ENCODE data around the gene LTB. TPM values are rescaled to one million over a fixed set of nuclear protein-coding genes. Genes with fewer than 3 reads are reported as not detected.

Gene LTB
- polyA plus RNA-seq, 3 donors = 12.6 to 25.5 (median 21.6) TPM

DNA sequence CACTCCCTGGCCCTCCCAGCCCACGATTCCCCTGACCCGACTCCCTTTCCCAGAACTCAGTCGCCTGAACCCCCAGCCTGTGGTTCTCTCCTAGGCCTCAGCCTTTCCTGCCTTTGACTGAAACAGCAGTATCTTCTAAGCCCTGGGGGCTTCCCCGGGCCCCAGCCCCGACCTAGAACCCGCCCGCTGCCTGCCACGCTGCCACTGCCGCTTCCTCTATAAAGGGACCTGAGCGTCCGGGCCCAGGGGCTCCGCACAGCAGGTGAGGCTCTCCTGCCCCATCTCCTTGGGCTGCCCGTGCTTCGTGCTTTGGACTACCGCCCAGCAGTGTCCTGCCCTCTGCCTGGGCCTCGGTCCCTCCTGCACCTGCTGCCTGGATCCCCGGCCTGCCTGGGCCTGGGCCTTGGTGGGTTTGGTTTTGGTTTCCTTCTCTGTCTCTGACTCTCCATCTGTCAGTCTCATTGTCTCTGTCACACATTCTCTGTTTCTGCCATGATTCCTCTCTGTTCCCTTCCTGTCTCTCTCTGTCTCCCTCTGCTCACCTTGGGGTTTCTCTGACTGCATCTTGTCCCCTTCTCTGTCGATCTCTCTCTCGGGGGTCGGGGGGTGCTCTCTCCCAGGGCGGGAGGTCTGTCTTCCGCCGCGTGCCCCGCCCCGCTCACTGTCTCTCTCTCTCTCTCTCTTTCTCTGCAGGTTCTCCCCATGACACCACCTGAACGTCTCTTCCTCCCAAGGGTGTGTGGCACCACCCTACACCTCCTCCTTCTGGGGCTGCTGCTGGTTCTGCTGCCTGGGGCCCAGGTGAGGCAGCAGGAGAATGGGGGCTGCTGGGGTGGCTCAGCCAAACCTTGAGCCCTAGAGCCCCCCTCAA is 9.9 kb downstream of the LTB start, which contains the start of gene LTA:
Gene LTA, plus strand, starts transcription at position 249 of the 871 bp plus-strand sequence. Its CDS starts 454 bp downstream, at position 703.
- Histone ChIP-seq H2AFZ (ENCODE audit: insufficient read depth, low read depth, low read length, poor library complexity, severe bottlenecking) (no peak within 1 kb of the TSS), H3K4me2 (replicated peaks; ENCODE audit: extremely low read depth, low read length, poor library complexity, severe bottlenecking) (no peak within 1 kb of the TSS), H3K79me2 (ENCODE audit: insufficient read depth, low read length) (peaks cover 21% of the 10 kb centered on the region), H4K20me1 (ENCODE audit: insufficient read depth, low read length) (peaks cover 17% of the 10 kb centered on the region), H3K9ac (ENCODE audit: insufficient read depth, low read length, poor library complexity, severe bottlenecking) (no peak within 1 kb of the TSS), H3K9me3 (replicated peaks in 1 of 2; ENCODE audit: control insufficient read depth in 1 of 2, insufficient read depth in 1 of 2, low read length in 2 of 2) (no peaks in the 10 kb centered on the region), H3K27me3 (ENCODE audit: control insufficient read depth in 2 of 2, insufficient read depth in 2 of 2, low read length in 2 of 2) (no peaks in the 10 kb centered on the region), H3K4me1 (ENCODE audit: control insufficient read depth in 1 of 2, insufficient read depth in 2 of 2, low read length in 2 of 2) (peaks cover 54 to 58% of the 10 kb centered on the region in 2 donors), H3K4me3 (replicated peaks in 1 of 3; ENCODE audit: low read depth in 2 of 3, low read length in 3 of 3) (no peak within 1 kb of the TSS), H3K27ac (ENCODE audit: low read depth in 1 of 2, low read length in 2 of 2) (no peak within 1 kb of the TSS), H3K36me3 (replicated peaks in 1 of 2; ENCODE audit: control insufficient read depth in 1 of 2, insufficient read depth in 2 of 2, low read length in 2 of 2) (peaks cover 5 to 7% of the 10 kb centered on the region in 2 donors)
- TF ChIP-seq, protein P1, sequence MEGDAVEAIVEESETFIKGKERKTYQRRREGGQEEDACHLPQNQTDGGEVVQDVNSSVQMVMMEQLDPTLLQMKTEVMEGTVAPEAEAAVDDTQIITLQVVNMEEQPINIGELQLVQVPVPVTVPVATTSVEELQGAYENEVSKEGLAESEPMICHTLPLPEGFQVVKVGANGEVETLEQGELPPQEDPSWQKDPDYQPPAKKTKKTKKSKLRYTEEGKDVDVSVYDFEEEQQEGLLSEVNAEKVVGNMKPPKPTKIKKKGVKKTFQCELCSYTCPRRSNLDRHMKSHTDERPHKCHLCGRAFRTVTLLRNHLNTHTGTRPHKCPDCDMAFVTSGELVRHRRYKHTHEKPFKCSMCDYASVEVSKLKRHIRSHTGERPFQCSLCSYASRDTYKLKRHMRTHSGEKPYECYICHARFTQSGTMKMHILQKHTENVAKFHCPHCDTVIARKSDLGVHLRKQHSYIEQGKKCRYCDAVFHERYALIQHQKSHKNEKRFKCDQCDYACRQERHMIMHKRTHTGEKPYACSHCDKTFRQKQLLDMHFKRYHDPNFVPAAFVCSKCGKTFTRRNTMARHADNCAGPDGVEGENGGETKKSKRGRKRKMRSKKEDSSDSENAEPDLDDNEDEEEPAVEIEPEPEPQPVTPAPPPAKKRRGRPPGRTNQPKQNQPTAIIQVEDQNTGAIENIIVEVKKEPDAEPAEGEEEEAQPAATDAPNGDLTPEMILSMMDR (IDR thresholded peaks at IDR 0.05) = no peak
- Mint-ChIP-seq H3K36me3 (peaks cover 15 to 16% of the 10 kb centered on the region in 2 donors), H3K9me3 (peaks cover 0 to 3% (median 0%) of the 10 kb centered on the region in 7 donors), H3K4me3 (peak within 1 kb of the TSS in 1 of 2 donors; percentile 65), H3K4me1 (peaks cover 72% of the 10 kb centered on the region), H3K27ac (peak within 1 kb of the TSS in 4 of 7 donors; percentile 0 to 90 (median 69)), H3K27me3 (ENCODE audit: low read depth in 3 of 3) (peaks cover 1 to 5% (median 3%) of the 10 kb centered on the region in 3 donors)
- no peak for DNase-seq
- WGBS (ENCODE audit: insufficient coverage) = 77% methylated on average over 18 of the region's 27 CpGs
- intact Hi-C loops (cut with micrococcal nuclease) = no loop called here

- peaks cover 36 to 38% of the 10 kb centered on the region in 2 donors for H3K4me1 ChIP-seq (ENCODE audit: control insufficient read depth in 1 of 2, insufficient read depth in 2 of 2, low read length in 2 of 2)
- Mint-ChIP-seq H3K36me3 (peaks cover 3 to 4% of the 10 kb centered on the region in 2 donors), H3K9me3 (peaks cover 0 to 2% (median 0%) of the 10 kb centered on the region in 7 donors), H3K4me3 (no peak overlapping the region), H3K4me1 (peaks cover 58% of the 10 kb centered on the region), H3K27me3 (ENCODE audit: low read depth in 3 of 3) (peaks cover 1 to 5% (median 3%) of the 10 kb centered on the region in 3 donors), H3K27ac (peak overlapping the region in 3 of 7 donors; percentile 97 to 99 (median 98))
- no peak for DNase-seq
- H3K27ac ChIP-seq (ENCODE audit: low read depth in 1 of 2, low read length in 2 of 2) = no peak overlapping the region
- H3K4me2 ChIP-seq (replicated peaks; ENCODE audit: extremely low read depth, low read length, poor library complexity, severe bottlenecking) = no peak overlapping the region
- H4K20me1 ChIP-seq (ENCODE audit: insufficient read depth, low read length) = no peaks in the 10 kb centered on the region
- no peak overlapping the region for H2AFZ ChIP-seq (ENCODE audit: insufficient read depth, low read depth, low read length, poor library complexity, severe bottlenecking)
- no peaks in the 10 kb centered on the region for H3K79me2 ChIP-seq (ENCODE audit: insufficient read depth, low read length)
- H3K9ac ChIP-seq (ENCODE audit: insufficient read depth, low read length, poor library complexity, severe bottlenecking) = no peak overlapping the region
- WGBS (ENCODE audit: insufficient coverage) = no CpG with 5 or more reads among the region's 1 CpG
- H3K9me3 ChIP-seq (replicated peaks in 1 of 2; ENCODE audit: control insufficient read depth in 1 of 2, insufficient read depth in 1 of 2, low read length in 2 of 2) = no peaks in the 10 kb centered on the region
- TF ChIP-seq, protein P1 (IDR thresholded peaks at IDR 0.05) = no peak
- no peak overlapping the region for H3K4me3 ChIP-seq (replicated peaks in 1 of 3; ENCODE audit: low read depth in 2 of 3, low read length in 3 of 3)
- no peaks in the 10 kb centered on the region for H3K27me3 ChIP-seq (ENCODE audit: control insufficient read depth in 2 of 2, insufficient read depth in 2 of 2, low read length in 2 of 2)
- intact Hi-C loops (cut with micrococcal nuclease) = no loop called here
- H3K36me3 ChIP-seq (replicated peaks in 1 of 2; ENCODE audit: control insufficient read depth in 1 of 2, insufficient read depth in 2 of 2, low read length in 2 of 2) = no peaks in the 10 kb centered on the region
Observed at GRCh38 chr6:31569861-31570536, 12.2 kb downstream of the LTB start.

Data from CD14-positive monocyte (primary cell).